KOPT-K1 (cell line): ENCODE measurements around the gene KCNMB3.
"Not testable (repeated sequence)": the region's sequence is repeated elsewhere in the genome, so short reads cannot be mapped to it uniquely, and the experiment has no call there.

Experiments used
- H3K27ac ChIP-seq: fragments of 200-600 bp; sonication (generic); 2 replicates; pipeline ENCODE4 v1.5.1; 2016; ENCODE audit warnings: antibody characterized with exemption, mild to moderate bottlenecking, low read depth, low read length; ENCODE audit not compliant: poor library complexity, severe bottlenecking
- H3K36me3 ChIP-seq: fragments of 200-600 bp; sonication (generic); 2 replicates; pipeline ENCODE4 v1.5.1; 2017; ENCODE audit warnings: antibody characterized with exemption, mild to moderate bottlenecking, low read length, moderate library complexity; ENCODE audit not compliant: insufficient read depth
- H3K9me3 ChIP-seq: fragments of 200-600 bp; sonication (generic); 2 replicates; pipeline ENCODE4 v1.5.1; 2017; ENCODE audit warnings: antibody characterized with exemption, low read length, mild to moderate bottlenecking; ENCODE audit not compliant: insufficient read depth, poor library complexity, severe bottlenecking

The KCNMB3 gene

DNA sequence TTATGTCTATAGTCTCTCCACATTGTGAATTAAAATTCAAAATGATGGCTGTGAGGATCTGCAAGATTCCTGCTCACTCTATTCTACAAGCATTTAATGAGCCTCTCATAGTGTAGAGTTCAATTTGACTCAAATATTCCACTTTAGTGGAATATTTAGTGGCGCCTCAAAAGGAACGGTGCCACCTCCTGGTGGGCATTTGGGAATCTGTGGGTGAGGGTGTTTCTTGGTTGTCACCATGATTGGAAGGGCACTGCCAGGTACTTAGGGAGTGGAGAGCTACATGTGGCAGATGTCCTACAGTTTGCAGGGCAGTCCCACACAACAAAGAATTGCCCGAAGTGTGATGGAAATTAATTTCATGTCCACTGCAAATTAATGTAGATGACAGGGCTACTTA, 21.5 kb upstream of the KCNMB3 start:
- Histone ChIP-seq H3K27ac (no peak overlapping the region), H3K36me3 (no peaks in the 10 kb centered on the region), H3K9me3 (no peaks in the 10 kb centered on the region)

DNA sequence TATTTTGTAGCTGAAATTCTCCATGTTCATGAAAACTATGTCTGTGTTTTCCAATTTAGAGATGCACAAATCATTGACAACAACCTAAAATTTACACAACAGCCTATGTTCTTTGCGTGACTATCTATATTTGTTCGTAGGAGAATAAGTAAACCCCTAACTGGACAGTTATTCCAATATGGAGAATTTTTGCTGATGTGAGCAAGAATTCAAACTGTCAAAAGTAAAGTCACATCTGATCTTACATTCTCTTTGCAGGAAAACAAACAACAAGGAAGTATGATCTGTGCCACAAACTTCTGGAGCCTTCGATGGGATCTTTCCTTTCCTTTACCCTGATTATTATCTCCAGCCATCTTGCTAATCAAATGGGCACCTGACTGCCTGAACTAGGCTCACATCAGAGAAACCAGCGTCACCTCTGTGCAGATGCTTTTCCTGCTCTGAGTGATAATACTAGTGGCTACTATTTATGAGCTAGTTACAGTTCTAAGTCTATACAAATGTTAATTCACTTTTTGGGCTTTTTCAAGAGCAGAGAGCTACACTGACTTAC, 18.3 kb upstream of the KCNMB3 start:
- Histone ChIP-seq H3K9me3 (no peaks in the 10 kb centered on the region), H3K36me3 (no peaks in the 10 kb centered on the region), H3K27ac (no peak overlapping the region)

DNA sequence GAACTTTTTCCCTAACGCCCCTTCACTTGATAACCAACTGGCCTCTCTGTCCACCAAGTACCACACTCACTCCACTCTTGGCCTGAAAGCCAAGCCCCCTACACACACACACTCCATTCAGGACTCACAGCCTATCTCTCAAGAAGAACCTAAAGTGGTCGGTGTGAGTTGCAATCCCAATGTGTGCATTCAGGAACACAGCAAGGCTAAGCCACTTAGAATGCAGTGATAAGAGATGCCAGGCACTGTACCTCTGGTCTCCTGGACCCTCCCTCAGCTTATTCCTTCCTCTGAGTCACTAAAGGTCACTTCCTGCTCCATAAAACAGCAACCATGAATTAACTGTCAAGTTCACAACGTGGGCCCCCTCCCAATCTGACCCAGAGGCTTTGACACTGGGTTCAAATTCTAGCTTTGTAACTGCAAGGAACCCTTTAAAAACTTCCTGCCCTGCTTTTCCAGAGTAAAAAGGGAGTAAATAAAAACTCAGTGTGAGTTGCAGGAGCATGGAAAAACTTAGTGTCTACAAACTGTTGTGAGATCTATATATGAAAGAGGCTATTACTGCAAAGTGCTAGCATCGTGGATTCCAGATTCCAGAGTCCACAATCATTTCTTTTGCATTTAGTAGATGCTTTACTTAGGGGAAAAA, 17.6 kb upstream of the KCNMB3 start:
- Histone ChIP-seq H3K36me3 (no peaks in the 10 kb centered on the region), H3K9me3 (no peaks in the 10 kb centered on the region), H3K27ac (no peak overlapping the region)

DNA sequence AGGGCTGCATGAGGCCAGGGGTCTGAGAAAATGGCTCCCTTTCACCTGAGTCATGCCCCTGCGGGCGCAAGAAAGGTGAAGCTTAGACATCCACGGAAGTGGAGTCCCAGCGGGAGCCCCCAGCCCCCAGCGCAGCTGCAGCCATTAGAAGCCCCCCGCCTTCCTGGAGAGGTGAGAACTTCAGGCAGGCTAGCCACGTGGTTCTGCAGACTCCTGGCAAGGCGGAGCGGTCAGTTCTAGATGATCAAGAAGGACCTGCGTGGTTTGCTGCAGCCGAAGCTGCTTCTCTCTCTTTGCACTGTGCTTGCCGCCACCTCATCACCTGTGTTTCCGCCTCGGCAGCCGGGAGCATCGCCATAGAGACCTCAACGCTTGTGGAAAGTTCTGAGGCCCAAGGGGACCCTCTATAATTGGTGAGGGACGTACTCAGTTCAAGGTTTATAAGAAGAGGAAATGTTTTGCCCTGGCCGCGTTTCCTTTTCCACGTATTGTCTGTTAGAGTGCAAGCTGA, 15.8 kb upstream of the KCNMB3 start:
- no peak overlapping the region for H3K27ac ChIP-seq
- no peaks in the 10 kb centered on the region for H3K9me3 ChIP-seq
- H3K36me3 ChIP-seq: no peaks in the 10 kb centered on the region

- Histone ChIP-seq H3K9me3 (no peaks in the 10 kb centered on the region), H3K27ac (no peak overlapping the region), H3K36me3 (no peaks in the 10 kb centered on the region)
Observed at GRCh38 chr3:179265875-179266274, 15.0 kb upstream of the KCNMB3 start.

DNA sequence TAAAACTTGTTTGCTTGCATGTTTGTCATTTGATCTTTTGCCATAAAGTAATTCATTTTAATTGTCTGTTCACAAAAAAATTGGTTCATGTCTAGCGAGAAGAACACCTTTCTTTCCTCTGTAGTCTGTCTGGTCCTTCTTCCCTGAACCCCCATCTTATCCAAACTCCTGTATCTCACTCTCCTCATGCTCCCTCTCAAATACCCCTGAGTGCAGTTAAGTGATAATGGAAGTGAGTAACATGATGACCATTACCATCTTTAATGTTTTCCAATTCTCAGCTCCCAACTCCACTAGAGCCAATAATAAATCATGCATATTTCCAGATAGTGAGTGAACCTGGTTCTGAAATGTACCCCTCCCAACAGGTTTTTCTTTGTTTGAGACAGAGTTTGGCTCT, 14.2 kb upstream of the KCNMB3 start:
- no peaks in the 10 kb centered on the region for H3K36me3 ChIP-seq
- no peak overlapping the region for H3K27ac ChIP-seq
- H3K9me3 ChIP-seq: no peaks in the 10 kb centered on the region

GRCh38 chr3:179264449-179264848, 13.5 kb upstream of the KCNMB3 start:
- H3K9me3 ChIP-seq: no peaks in the 10 kb centered on the region
- no peak overlapping the region for H3K27ac ChIP-seq

GRCh38 chr3:179263134-179263533, 12.2 kb upstream of the KCNMB3 start:
- H3K27ac ChIP-seq: no peak overlapping the region
- no peaks in the 10 kb centered on the region for H3K36me3 ChIP-seq
- H3K9me3 ChIP-seq: no peaks in the 10 kb centered on the region

More at GRCh38 chr3:179264449-179264848, 13.5 kb upstream of the KCNMB3 start:
- H3K36me3 ChIP-seq: no peaks in the 10 kb centered on the region

GRCh38 chr3:179260949-179261765, 10.2 kb upstream of the KCNMB3 start:
- no peaks in the 10 kb centered on the region for H3K9me3 ChIP-seq
- H3K36me3 ChIP-seq: no peaks in the 10 kb centered on the region
- H3K27ac ChIP-seq: no peak overlapping the region

- H3K27ac ChIP-seq, H3K36me3 ChIP-seq, H3K9me3 ChIP-seq: not testable (repeated sequence)
Observed at GRCh38 chr3:179259959-179260756, 9.2 kb upstream of the KCNMB3 start.

GRCh38 chr3:179258820-179259219, 7.9 kb upstream of the KCNMB3 start:
- Histone ChIP-seq H3K36me3 (no peaks in the 10 kb centered on the region), H3K9me3 (no peaks in the 10 kb centered on the region), H3K27ac (no peak overlapping the region)

DNA sequence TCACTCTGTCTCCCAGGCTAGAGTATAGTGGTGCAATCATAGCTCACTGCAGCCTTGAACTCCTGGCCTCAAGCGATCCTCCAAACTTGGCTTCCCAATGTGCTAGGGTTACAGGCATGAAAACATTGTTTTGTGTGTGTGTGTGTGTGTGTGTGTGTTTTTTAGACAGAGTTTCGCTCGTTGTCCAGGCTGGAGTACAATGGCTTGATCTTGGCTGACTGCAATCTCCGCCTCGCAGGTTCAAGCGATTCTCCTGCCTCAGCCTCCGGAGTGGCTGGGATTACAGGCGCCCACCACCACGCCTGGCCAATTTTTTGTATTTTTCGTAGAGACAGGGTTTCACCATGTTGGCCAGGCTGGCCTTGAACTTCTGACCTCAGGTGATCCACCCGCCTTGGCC, 6.8 kb upstream of the KCNMB3 start:
- H3K36me3 ChIP-seq, H3K27ac ChIP-seq, H3K9me3 ChIP-seq: not testable (repeated sequence)

GRCh38 chr3:179256813-179257212, 5.9 kb upstream of the KCNMB3 start:
- Histone ChIP-seq H3K36me3 (no peaks in the 10 kb centered on the region), H3K27ac (no peak overlapping the region), H3K9me3 (no peaks in the 10 kb centered on the region)

- Histone ChIP-seq H3K9me3 (no peaks in the 10 kb centered on the region), H3K27ac (no peak overlapping the region), H3K36me3 (no peaks in the 10 kb centered on the region)
Observed at GRCh38 chr3:179247289-179248015, 3.5 kb downstream of the KCNMB3 start.
